Astrocyte (in vitro differentiated cells and primary cell): Measurements from ENCODE around the gene CD33.

ENCODE experiments used
- EZH2 ChIP-seq: IDR thresholded peaks from 2 replicates; pipeline ENCODE4 v1.6.1; 2012; ENCODE audit warnings: mild to moderate bottlenecking, low read length, inconsistent platforms; ENCODE audit not compliant: insufficient read depth
- TF ChIP-seq, protein P1 (sequence below): IDR thresholded peaks from 2 replicates; pipeline ENCODE4 v1.5.1; 2011; ENCODE audit warnings: low read depth, mild to moderate bottlenecking, inconsistent platforms, low read length, moderate library complexity; ENCODE audit not compliant: insufficient read depth

DNA sequence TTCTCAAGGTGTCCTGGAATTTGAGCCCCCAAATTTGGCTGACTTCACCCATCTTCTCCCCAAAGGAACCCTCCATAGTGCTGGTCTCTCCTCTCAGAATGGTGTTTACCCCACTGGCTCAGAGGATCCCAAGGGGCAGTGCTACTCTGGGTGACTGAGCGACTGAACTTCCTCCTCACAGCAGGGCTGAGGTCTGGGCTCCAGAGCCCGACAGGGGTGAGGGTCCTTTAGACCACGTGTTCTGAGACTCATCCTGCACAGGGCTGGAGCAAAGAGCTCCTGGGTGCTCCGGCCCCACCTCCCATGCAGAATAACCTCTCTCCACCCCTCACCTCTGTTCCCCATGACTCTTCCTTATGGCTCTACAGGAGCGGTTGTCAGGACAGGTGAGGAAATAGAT lies 23.2 kb upstream of the CD33 start:
- TF ChIP-seq, protein P1, sequence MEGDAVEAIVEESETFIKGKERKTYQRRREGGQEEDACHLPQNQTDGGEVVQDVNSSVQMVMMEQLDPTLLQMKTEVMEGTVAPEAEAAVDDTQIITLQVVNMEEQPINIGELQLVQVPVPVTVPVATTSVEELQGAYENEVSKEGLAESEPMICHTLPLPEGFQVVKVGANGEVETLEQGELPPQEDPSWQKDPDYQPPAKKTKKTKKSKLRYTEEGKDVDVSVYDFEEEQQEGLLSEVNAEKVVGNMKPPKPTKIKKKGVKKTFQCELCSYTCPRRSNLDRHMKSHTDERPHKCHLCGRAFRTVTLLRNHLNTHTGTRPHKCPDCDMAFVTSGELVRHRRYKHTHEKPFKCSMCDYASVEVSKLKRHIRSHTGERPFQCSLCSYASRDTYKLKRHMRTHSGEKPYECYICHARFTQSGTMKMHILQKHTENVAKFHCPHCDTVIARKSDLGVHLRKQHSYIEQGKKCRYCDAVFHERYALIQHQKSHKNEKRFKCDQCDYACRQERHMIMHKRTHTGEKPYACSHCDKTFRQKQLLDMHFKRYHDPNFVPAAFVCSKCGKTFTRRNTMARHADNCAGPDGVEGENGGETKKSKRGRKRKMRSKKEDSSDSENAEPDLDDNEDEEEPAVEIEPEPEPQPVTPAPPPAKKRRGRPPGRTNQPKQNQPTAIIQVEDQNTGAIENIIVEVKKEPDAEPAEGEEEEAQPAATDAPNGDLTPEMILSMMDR, result no peak
- no peak for TF ChIP-seq EZH2
